Esophagus muscularis mucosa (tissue), 4 donors: ENCODE measurements around the gene DCC.

Source experiments
- EP300 ChIP-seq: sonication (generic); formaldehyde crosslinking; IDR thresholded peaks from one replicate; pipeline ENCODE4 v1.6.1; 2017; ENCODE audit warnings: antibody characterized with exemption
- POLR2A ChIP-seq: fragments of 450-650 bp; IDR thresholded peaks from one replicate; pipeline ENCODE4 v1.6.1; 2017; ENCODE audit warnings: antibody characterized with exemption, moderate library complexity, mild to moderate bottlenecking, low read depth
- POLR2AphosphoS5 ChIP-seq, 2 donors: sonication (generic); formaldehyde crosslinking; IDR thresholded peaks; one replicate each; pipeline ENCODE4 v1.6.1; 2017; ENCODE audit warnings: antibody characterized with exemption in 2 of 2
- TF ChIP-seq, protein P1 (sequence below), 3 experiments: fragments of 200-600 bp in 2 of 3; fragments of 450-650 bp in 1 of 3; sonication (generic) in 2 of 3; IDR thresholded peaks; one replicate each; pipeline ENCODE4 v1.5.1; 2017 to 2019; ENCODE audit warnings: antibody characterized with exemption in 3 of 3, mild to moderate bottlenecking in 2 of 3, moderate library complexity in 1 of 3

DNA sequence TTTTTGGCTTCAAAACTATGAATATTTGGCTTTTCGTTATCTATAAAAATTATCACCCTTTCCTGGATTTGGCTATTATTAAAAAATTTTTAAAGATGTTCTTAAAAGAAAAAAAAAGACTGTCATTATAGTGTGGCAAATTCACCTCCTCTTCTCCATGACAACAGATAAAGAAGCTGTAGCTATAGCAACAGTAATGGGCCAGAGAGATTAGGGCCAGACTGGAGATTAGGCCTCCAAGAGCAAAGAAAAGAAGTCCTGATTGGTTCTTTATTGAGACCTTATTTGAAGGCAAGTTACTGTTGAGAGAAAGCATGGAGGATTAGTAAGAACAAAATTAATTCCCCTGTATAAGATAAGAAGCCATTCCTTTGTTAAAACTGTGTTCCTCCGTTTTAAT is 812.5 kb downstream of the DCC start:
- no peak for TF ChIP-seq POLR2AphosphoS5 (IDR thresholded peaks at IDR 0.05)
- TF ChIP-seq, protein P1, sequence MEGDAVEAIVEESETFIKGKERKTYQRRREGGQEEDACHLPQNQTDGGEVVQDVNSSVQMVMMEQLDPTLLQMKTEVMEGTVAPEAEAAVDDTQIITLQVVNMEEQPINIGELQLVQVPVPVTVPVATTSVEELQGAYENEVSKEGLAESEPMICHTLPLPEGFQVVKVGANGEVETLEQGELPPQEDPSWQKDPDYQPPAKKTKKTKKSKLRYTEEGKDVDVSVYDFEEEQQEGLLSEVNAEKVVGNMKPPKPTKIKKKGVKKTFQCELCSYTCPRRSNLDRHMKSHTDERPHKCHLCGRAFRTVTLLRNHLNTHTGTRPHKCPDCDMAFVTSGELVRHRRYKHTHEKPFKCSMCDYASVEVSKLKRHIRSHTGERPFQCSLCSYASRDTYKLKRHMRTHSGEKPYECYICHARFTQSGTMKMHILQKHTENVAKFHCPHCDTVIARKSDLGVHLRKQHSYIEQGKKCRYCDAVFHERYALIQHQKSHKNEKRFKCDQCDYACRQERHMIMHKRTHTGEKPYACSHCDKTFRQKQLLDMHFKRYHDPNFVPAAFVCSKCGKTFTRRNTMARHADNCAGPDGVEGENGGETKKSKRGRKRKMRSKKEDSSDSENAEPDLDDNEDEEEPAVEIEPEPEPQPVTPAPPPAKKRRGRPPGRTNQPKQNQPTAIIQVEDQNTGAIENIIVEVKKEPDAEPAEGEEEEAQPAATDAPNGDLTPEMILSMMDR (IDR thresholded peaks at IDR 0.05), result no peak
- no peak for TF ChIP-seq POLR2A
- no peak for TF ChIP-seq EP300
